T-cell (primary cell): ENCODE data around the gene FRMD5. TPM values are rescaled to one million over a fixed set of nuclear protein-coding genes. Genes with fewer than 3 reads are reported as not detected.
A peak's percentile ranks its signal among the peaks of the same experiment; 100 is the strongest.
"Not testable (repeated sequence)": the region's sequence is repeated elsewhere in the genome, so short reads cannot be mapped to it uniquely, and the experiment has no call there.

Experiments used
- ATAC-seq, 4 experiments: fragments of 200-7000 bp in 3 of 4; fragments of 150-1000 bp in 1 of 4; cut with Tn5 transposase; replicated peaks in 1 of 4; 1 replicate in 3 of 4; 2 replicates in 1 of 4; pipeline ENCODE4 v1.10.0; 2021; ENCODE audit warnings: moderate library complexity in 3 of 4, mild to moderate bottlenecking in 2 of 4, moderate number of reproducible peaks in 1 of 4
- CTCF ChIA-PET, 2 donors: fragments of 300-600 bp; sonication (Branson Sonifier 250); formaldehyde crosslinking; loops; one replicate each; lab custom pipeline; 2022; ENCODE audit warnings: antibody characterized with exemption in 2 of 2; lab: Charles Lee
- POLR2A ChIA-PET, 2 donors: fragments of 300-600 bp; sonication (Branson Sonifier 250); formaldehyde crosslinking; loops; one replicate each; lab custom pipeline; 2022; ENCODE audit warnings: antibody characterized with exemption in 2 of 2; lab: Charles Lee
- DNase-seq, 35 experiments: peaks; one replicate each; pipeline versions ENCODE4 v3.0.0 to v3.0.0-alpha.2; 2013 to 2023
- H3K27ac ChIP-seq: one replicate; pipeline ENCODE4 v1.5.1; 2013; ENCODE audit warnings: low read length
- H3K27me3 ChIP-seq, 2 experiments: replicated peaks in 1 of 2; 1 replicate in 1 of 2; 2 replicates in 1 of 2; pipeline versions ENCODE4 v1.6.1 to v1.7.0; 2013; ENCODE audit warnings: low read length in 1 of 2, mixed read lengths in 1 of 2; ENCODE audit not compliant: control insufficient read depth in 2 of 2, insufficient read depth in 2 of 2; ENCODE audit errors: extremely low read depth in 1 of 2
- H3K36me3 ChIP-seq, 2 donors: 1 replicate in 1 of 2; 2 replicates in 1 of 2; pipeline versions ENCODE4 v1.6.1 to v1.7.0; 2013; ENCODE audit warnings: low read length in 1 of 2; ENCODE audit not compliant: control insufficient read depth in 2 of 2, insufficient read depth in 1 of 2; ENCODE audit errors: extremely low read depth in 1 of 2
- H3K4me1 ChIP-seq, 2 experiments: 1 replicate in 1 of 2; 2 replicates in 1 of 2; pipeline versions ENCODE4 v1.6.1 to v1.7.0; 2013; ENCODE audit warnings: low read length in 2 of 2, mixed read lengths in 1 of 2; ENCODE audit not compliant: insufficient read depth in 2 of 2, control insufficient read depth in 1 of 2; ENCODE audit errors: extremely low read depth in 1 of 2
- H3K4me3 ChIP-seq, 2 donors: 1 replicate in 1 of 2; 2 replicates in 1 of 2; pipeline versions ENCODE4 v1.5.1 to v1.7.0; 2013; ENCODE audit warnings: mild to moderate bottlenecking in 2 of 2, low read length in 1 of 2, moderate library complexity in 1 of 2; ENCODE audit not compliant: control insufficient read depth in 1 of 2; ENCODE audit errors: extremely low read depth in 1 of 2
- H3K9me3 ChIP-seq: 2 replicates; pipeline ENCODE4 v1.7.0; 2013
- H3K27ac Mint-ChIP-seq, 2 donors: one replicate each; pipeline ENCODE4 v1.8.0; 2020 to 2021; ENCODE audit warnings: mild to moderate bottlenecking in 2 of 2, mixed read lengths in 2 of 2
- H3K27me3 Mint-ChIP-seq, 2 donors: one replicate each; pipeline ENCODE4 v1.8.0; 2021 to 2022; ENCODE audit warnings: mixed read lengths in 2 of 2
- H3K36me3 Mint-ChIP-seq: one replicate; pipeline ENCODE4 v1.8.0; 2021; ENCODE audit warnings: mixed read lengths
- H3K4me1 Mint-ChIP-seq, 3 donors: one replicate each; pipeline ENCODE4 v1.8.0; 2020 to 2022; ENCODE audit warnings: mixed read lengths in 3 of 3, mild to moderate bottlenecking in 1 of 3
- H3K4me3 Mint-ChIP-seq, 3 donors: one replicate each; pipeline ENCODE4 v1.8.0; 2020 to 2022; ENCODE audit warnings: mild to moderate bottlenecking in 3 of 3, mixed read lengths in 3 of 3, moderate library complexity in 3 of 3
- H3K9me3 Mint-ChIP-seq, 3 donors: one replicate each; pipeline ENCODE4 v1.8.0; 2020 to 2022; ENCODE audit warnings: mixed read lengths in 3 of 3
- WGBS: methylation state at CpG from one replicate; pipeline ENCODE4 v1.1.5; 2013; ENCODE audit warnings: missing lambda C conversion rate; ENCODE audit not compliant: insufficient coverage; 5-methylcytosine and 5-hydroxymethylcytosine counted together
- total RNA-seq, 35 experiments: library from RNA in 6 of 35; stranded (reverse) in 6 of 35; fragments of 120-200 nt in 1 of 35; gene quantifications; one replicate each; pipeline versions ENCODE4 v1.2.1 to v1.2.4 and lab custom pipeline; 2013 to 2026

The FRMD5 gene
- total RNA-seq: under 1 TPM in 3 of 5 donors, not detected in 2; 0.09 to 0.26 (median 0.23) TPM
- 0.15 TPM for total RNA-seq (2013)
- 0 to 0.61 (median 0.16) reads per million in 29 experiments for total RNA-seq (lab: John Stamatoyannopoulos, UW)

GRCh38 chr15:44195151-44195740 is at the start of gene FRMD5:
TSS of gene FRMD5 (minus strand) at chr15:44195271.
- peaks cover 18 to 22% (median 20%) of the 10 kb centered on the region in 3 donors for H3K4me1 Mint-ChIP-seq
- peak within 1 kb of the TSS; percentile 54 to 73 for H3K4me3 ChIP-seq
- H3K27me3 Mint-ChIP-seq: peaks cover 55 to 69% of the 10 kb centered on the region in 2 donors
- no peaks in the 10 kb centered on the region for H3K36me3 ChIP-seq
- H3K9me3 Mint-ChIP-seq: no peaks in the 10 kb centered on the region
- CTCF ChIA-PET: interaction anchor here in 1 of 2 donors (1.1 kb wide), 1 partner anchor 306 kb away, joined by 4 read pairs; no protein-coding TSS in a partner anchor
- peak; percentile 95 to 97 (median 95) for ATAC-seq
- H3K27ac ChIP-seq: no peak within 1 kb of the TSS
- no peak within 1 kb of the TSS for H3K27ac Mint-ChIP-seq
- peaks cover 0 to 20% of the 10 kb centered on the region in 2 experiments for H3K4me1 ChIP-seq
- WGBS: 2% methylated on average over 34 of the region's 43 CpGs
- no peaks in the 10 kb centered on the region for H3K9me3 ChIP-seq
- peak within 1 kb of the TSS; percentile 86 to 92 (median 88) for H3K4me3 Mint-ChIP-seq
- no peaks in the 10 kb centered on the region for H3K36me3 Mint-ChIP-seq
- peak; percentile 63 to 90 (median 77) for DNase-seq
- POLR2A ChIA-PET: no interaction called here
- peaks cover 10 to 46% of the 10 kb centered on the region in 2 experiments for H3K27me3 ChIP-seq

- ChIA-PET POLR2A (no interaction called here), CTCF (no interaction called here)
- Mint-ChIP-seq H3K27me3 (peaks cover 0 to 2% of the 10 kb centered on the region in 2 donors), H3K36me3 (no peaks in the 10 kb centered on the region), H3K9me3 (no peaks in the 10 kb centered on the region), H3K27ac (no peak overlapping the region), H3K4me1 (no peaks in the 10 kb centered on the region), H3K4me3 (no peak overlapping the region)
- no peak for DNase-seq
- ATAC-seq: no peak
- Histone ChIP-seq H3K9me3 (no peaks in the 10 kb centered on the region), H3K36me3 (no peaks in the 10 kb centered on the region), H3K27ac (no peak overlapping the region), H3K4me3 (no peak overlapping the region), H3K4me1 (no peaks in the 10 kb centered on the region), H3K27me3 (peaks cover 0 to 10% of the 10 kb centered on the region in 2 experiments)
- 92% methylated on average over 2 of the region's 3 CpGs for WGBS
These were observed 48.8 kb upstream of the FRMD5 start for GRCh38 chr15:44243829-44244228.

GRCh38 chr15:44243141-44243540 is 48.1 kb upstream of the FRMD5 start:
- no peaks in the 10 kb centered on the region for H3K36me3 Mint-ChIP-seq
- Histone ChIP-seq H3K4me3 (no peak overlapping the region), H3K9me3 (no peaks in the 10 kb centered on the region), H3K4me1 (no peaks in the 10 kb centered on the region), H3K27me3 (peaks cover 0 to 10% of the 10 kb centered on the region in 2 experiments), H3K27ac (no peak overlapping the region), H3K36me3 (no peaks in the 10 kb centered on the region)
- ATAC-seq: no peak
- H3K9me3 Mint-ChIP-seq: no peaks in the 10 kb centered on the region
- no peaks in the 10 kb centered on the region for H3K27me3 Mint-ChIP-seq
- no peak overlapping the region for H3K4me3 Mint-ChIP-seq
- no peak for DNase-seq
- no peak overlapping the region for H3K27ac Mint-ChIP-seq
- H3K4me1 Mint-ChIP-seq: no peaks in the 10 kb centered on the region
- WGBS: 88% methylated on average over 1 of the region's 1 CpG
- ChIA-PET POLR2A (no interaction called here), CTCF (no interaction called here)

GRCh38 chr15:44231842-44232241 is 36.8 kb upstream of the FRMD5 start:
- Mint-ChIP-seq H3K27me3 (peaks cover 8 to 13% of the 10 kb centered on the region in 2 donors), H3K4me1 (no peaks in the 10 kb centered on the region), H3K27ac (no peak overlapping the region), H3K4me3 (no peak overlapping the region), H3K9me3 (no peaks in the 10 kb centered on the region), H3K36me3 (no peaks in the 10 kb centered on the region)
- Histone ChIP-seq H3K9me3 (no peaks in the 10 kb centered on the region), H3K27ac (no peak overlapping the region), H3K36me3 (no peaks in the 10 kb centered on the region), H3K4me1 (no peaks in the 10 kb centered on the region), H3K27me3 (peaks cover 0 to 4% of the 10 kb centered on the region in 2 experiments), H3K4me3 (no peak overlapping the region)
- CTCF ChIA-PET: interaction anchor here in 1 of 2 donors (0.6 kb wide), 1 partner anchor 168 kb away, joined by 3 read pairs; no protein-coding TSS in a partner anchor
- no CpG with 5 or more reads among the region's 1 CpG for WGBS
- DNase-seq: no peak
- POLR2A ChIA-PET: no interaction called here
- ATAC-seq: no peak

GRCh38 chr15:44229301-44229700 is 34.2 kb upstream of the FRMD5 start:
- DNase-seq, H3K27me3 ChIP-seq, H3K9me3 ChIP-seq, H3K36me3 Mint-ChIP-seq, POLR2A ChIA-PET, H3K4me1 ChIP-seq, H3K27me3 Mint-ChIP-seq, H3K4me3 ChIP-seq, H3K27ac ChIP-seq, H3K4me3 Mint-ChIP-seq, H3K4me1 Mint-ChIP-seq, H3K36me3 ChIP-seq, H3K27ac Mint-ChIP-seq, H3K9me3 Mint-ChIP-seq, ATAC-seq: not testable (repeated sequence)
- no CpG with 5 or more reads among the region's 4 CpGs for WGBS
- CTCF ChIA-PET: interaction anchor here in 1 of 2 donors (0.7 kb wide), 1 partner anchor 9 kb away, joined by 6 read pairs; no protein-coding TSS in a partner anchor

- H3K9me3 ChIP-seq: no peaks in the 10 kb centered on the region
- Mint-ChIP-seq H3K36me3 (no peaks in the 10 kb centered on the region), H3K4me1 (no peaks in the 10 kb centered on the region), H3K9me3 (no peaks in the 10 kb centered on the region), H3K4me3 (no peak overlapping the region), H3K27ac (no peak overlapping the region), H3K27me3 (peaks cover 7 to 12% of the 10 kb centered on the region in 2 donors)
- H3K36me3 ChIP-seq: no peaks in the 10 kb centered on the region
- H3K4me3 ChIP-seq: no peak overlapping the region
- POLR2A ChIA-PET: no interaction called here
- CTCF ChIA-PET: no interaction called here
- ATAC-seq: no peak
- H3K27ac ChIP-seq: no peak overlapping the region
- no peaks in the 10 kb centered on the region for H3K27me3 ChIP-seq
- H3K4me1 ChIP-seq: no peaks in the 10 kb centered on the region
- no peak for DNase-seq
These were observed 32.5 kb upstream of the FRMD5 start for GRCh38 chr15:44227584-44227983.
